SK-MEL-5 (cell line): Measurements from ENCODE around the gene P2RY14. TPM values are rescaled to one million over a fixed set of nuclear protein-coding genes. Genes with fewer than 3 reads are reported as not detected.

Experiments
- DNase-seq: peaks from one replicate; pipeline ENCODE4 v3.0.0-alpha.2; 2016; ENCODE audit warnings: low read depth, low spot score
- in situ Hi-C: cut with HindIII; loops from 2 replicates; pipeline ENCODE4 v1.10.0; 2016; ENCODE audit warnings: low sequenced_read_pairs, high pct_unique_total_duplicates, low pct_unique_long_range_greater_than_20kb
- total RNA-seq: library from RNA; depleted of rRNA; stranded (reverse); fragments of >200 nt; shearing (Covaris generic); gene quantifications from 2 replicates; pipeline ENCODE4 v1.2.3, GENCODE V29; 2014

P2RY14 gene
- total RNA-seq, 1 experiment from 2014 or later: not detected

- in situ Hi-C loops: no loop called here
- no peak for DNase-seq
Observed at GRCh38 chr3:151230646-151231045, 47.7 kb downstream of the P2RY14 start.

- DNase-seq: peak; percentile 74
- in situ Hi-C loops: no loop called here
Observed at GRCh38 chr3:151228666-151229040, 49.7 kb downstream of the P2RY14 start.

DNA sequence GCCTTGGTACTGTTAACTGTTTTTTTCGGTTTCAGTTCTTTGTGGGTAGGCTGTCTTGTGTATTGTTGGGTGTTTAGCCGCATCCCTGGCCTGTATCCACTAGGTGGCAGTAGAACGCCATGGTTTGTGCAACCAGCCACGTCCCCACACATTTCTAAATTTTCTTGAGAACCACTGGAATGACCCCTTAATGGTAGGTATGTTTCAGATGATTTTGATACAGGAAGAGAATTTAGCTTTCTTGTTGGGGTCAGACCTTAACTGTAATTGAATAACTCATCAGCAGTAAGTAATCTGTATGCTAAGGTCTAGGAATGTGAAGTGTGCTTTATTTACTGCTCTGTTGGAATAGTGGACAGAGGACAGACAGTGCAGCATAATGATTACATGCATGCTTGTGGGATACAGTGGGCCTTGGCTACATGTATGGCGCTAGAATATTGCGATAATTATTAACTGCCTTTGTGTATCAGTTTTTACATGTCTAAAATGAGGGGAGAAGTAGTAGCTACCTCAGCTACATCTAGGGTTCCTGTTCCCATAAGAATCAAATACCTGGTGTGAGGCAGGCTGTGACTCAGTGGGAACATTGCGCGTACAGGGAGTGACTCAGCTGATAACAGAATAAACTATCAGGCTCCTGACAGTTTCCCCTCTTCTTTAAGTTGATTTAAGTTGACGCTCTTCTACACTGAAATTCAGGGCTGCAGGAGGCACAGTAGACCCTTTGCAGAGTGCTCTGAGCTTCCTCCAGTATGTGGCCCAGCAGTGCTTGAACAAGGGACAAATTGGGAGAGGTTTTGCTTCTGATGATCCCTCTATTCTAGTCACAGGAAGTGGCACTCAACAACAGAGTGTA is 50.3 kb downstream of the P2RY14 start:
- in situ Hi-C loops: no loop called here

GRCh38 chr3:151227266-151227806 is 51.0 kb downstream of the P2RY14 start:
- DNase-seq: no peak
- in situ Hi-C loops: no loop called here

More for the DNA sequence above, 50.3 kb downstream of the P2RY14 start:
- DNase-seq: peak; percentile 84

- DNase-seq: no peak
- in situ Hi-C loops: no loop called here
Observed at GRCh38 chr3:151226825-151227224, 51.5 kb downstream of the P2RY14 start.

GRCh38 chr3:151226088-151226563 is 52.2 kb downstream of the P2RY14 start:
- DNase-seq: no peak
- in situ Hi-C loops: no loop called here

- in situ Hi-C loops: no loop called here
- no peak for DNase-seq
Observed at GRCh38 chr3:151225040-151225975, 53.0 kb downstream of the P2RY14 start.

- DNase-seq: no peak
- in situ Hi-C loops: no loop called here
Observed at GRCh38 chr3:151224268-151224866, 54.0 kb downstream of the P2RY14 start.

DNA sequence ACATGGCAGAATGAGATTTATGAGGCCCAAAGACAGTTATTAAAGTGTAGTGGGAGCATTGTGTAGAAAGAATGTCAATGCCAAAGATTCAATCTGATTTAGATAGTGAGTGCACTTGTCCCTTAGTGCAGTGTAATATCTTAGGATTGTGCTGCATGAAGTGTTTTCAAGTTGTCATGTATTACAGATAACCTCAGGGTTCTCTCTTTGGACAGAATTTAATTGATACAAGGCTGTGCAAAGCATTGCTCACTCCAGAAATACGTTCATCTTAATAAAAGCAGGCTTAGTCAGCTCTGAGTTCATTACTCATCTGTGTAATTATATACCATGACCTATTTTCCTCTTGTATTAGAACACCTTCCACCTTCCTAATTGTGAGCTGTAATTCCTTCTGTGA is 59.3 kb downstream of the P2RY14 start:
- in situ Hi-C loops: no loop called here
- no peak for DNase-seq

DNA sequence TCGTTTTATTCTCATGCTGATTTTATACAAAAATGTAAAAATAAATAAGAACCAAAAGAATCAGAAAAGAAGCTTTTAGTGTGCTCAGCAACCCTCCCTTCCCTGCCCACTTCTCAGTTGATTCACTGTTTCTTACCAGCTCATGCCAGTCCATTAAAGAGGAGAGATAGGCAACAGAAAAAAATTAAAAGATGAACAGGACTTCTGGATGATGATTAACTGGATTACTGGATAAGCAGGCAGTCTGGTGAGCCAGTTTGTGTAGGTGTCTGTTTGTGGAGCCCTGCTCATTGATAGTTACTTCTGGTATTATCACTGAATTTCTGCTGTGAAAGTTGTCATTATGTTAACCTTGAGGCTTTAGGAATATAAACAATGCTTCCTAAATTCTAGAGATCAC is 60.2 kb downstream of the P2RY14 start:
- in situ Hi-C loops: no loop called here
- no peak for DNase-seq

GRCh38 chr3:151216641-151217607 is 61.4 kb downstream of the P2RY14 start:
- no peak for DNase-seq
- in situ Hi-C loops: no loop called here

- no peak for DNase-seq
- in situ Hi-C loops: no loop called here
Observed at GRCh38 chr3:151214459-151214858, 63.9 kb downstream of the P2RY14 start.

GRCh38 chr3:151213881-151214280 is 64.5 kb downstream of the P2RY14 start:
- no peak for DNase-seq
- in situ Hi-C loops: no loop called here

DNA sequence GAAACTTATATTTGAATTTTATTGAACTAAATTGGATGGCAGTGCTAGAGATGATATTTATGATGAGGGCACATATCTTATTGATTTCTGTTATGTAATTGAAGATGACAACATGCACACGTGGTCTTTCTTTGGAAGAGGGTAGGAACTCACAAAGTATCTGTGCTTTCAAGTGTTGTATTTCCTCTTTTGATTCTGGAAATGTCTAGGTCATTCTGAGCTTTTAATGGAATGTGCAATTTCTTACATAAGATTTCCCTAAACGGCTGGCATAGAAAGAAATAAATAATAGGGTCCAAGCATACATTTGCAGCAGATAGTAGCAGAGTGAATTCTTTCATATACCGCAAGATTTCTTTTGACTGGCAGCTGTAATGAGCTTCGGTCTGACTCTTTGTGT is 65.2 kb downstream of the P2RY14 start:
- no peak for DNase-seq

GRCh38 chr3:151210676-151211381 is 67.5 kb downstream of the P2RY14 start:
- in situ Hi-C loops: no loop called here

More for the DNA sequence above, 65.2 kb downstream of the P2RY14 start:
- in situ Hi-C loops: no loop called here

DNA sequence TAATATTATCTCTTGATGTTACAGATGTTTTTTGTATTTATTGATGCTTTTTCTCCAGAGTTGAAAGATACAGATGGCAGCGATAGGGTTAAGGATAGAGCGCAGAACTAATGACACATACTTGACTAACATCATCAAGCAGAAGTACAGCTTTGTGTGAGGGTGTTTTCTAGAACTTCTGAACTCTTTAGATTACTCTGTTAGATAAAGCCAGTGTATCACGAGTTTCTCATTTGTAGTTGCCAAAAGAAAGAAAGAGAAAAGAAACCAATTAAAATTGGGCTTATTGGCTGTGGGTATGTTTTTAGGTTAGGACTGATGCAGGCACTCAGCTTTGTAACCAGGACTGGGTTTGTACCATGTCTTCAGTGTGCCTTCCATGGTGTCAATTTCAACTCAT is 68.7 kb downstream of the P2RY14 start:
- in situ Hi-C loops: no loop called here
- DNase-seq: no peak

More at GRCh38 chr3:151210676-151211381, 67.5 kb downstream of the P2RY14 start:
- peak; percentile 39 for DNase-seq
